SK-N-SH treated with all-trans-retinoic acid at 6 μM for 48 hours (cell line): ENCODE data around the gene NOS2.

Experiments used
- CSDC2 ChIP-seq: fragments of 250-450 bp; sonication (Bioruptor Pico); IDR thresholded peaks from 2 replicates; pipeline ENCODE4 v1.5.0; 2020; ENCODE audit warnings: mild to moderate bottlenecking, moderate library complexity
- RARB ChIP-seq: fragments of 250-450 bp; sonication (Bioruptor Pico); IDR thresholded peaks from 2 replicates; pipeline ENCODE4 v1.8.0; 2021; ENCODE audit warnings: mild to moderate bottlenecking, moderate library complexity
- TSHZ2 ChIP-seq: fragments of 250-450 bp; sonication (Bioruptor Pico); IDR thresholded peaks from 2 replicates; pipeline ENCODE4 v1.5.0; 2020; ENCODE audit warnings: mild to moderate bottlenecking, moderate library complexity
- ZNF70 ChIP-seq: fragments of 450-650 bp; formaldehyde crosslinking; IDR thresholded peaks from 2 replicates; pipeline ENCODE4 v1.5.0; 2020; ENCODE audit warnings: mild to moderate bottlenecking, moderate library complexity

GRCh38 chr17:27832831-27833230 is 32.5 kb upstream of the NOS2 start:
- TF ChIP-seq ZNF70 (no peak), CSDC2 (CRISPR knock-in tag) (no peak), TSHZ2 (CRISPR knock-in tag) (no peak), RARB (CRISPR knock-in tag) (no peak)
